HCT116 (cell line): ENCODE data around the gene C7orf33.

Experiments
- ATF3 ChIP-seq: IDR thresholded peaks from 2 replicates; pipeline ENCODE4 v1.6.1; 2012
- CTCF ChIP-seq, 3 experiments: fragments of 200-600 bp in 1 of 3; sonication (generic) in 1 of 3; IDR thresholded peaks in 2 of 3; conservative IDR thresholded peaks in 1 of 3; 2 replicates each; pipeline ENCODE4 v1.5.1; 2012 to 2017; ENCODE audit warnings: low read depth in 2 of 3, low read length in 2 of 3, antibody characterized with exemption in 1 of 3, borderline replicate concordance in 1 of 3, control low read depth in 1 of 3, mild to moderate bottlenecking in 1 of 3, mixed read lengths in 1 of 3, mixed run types in 1 of 3, moderate library complexity in 1 of 3; ENCODE audit not compliant: insufficient read depth in 1 of 3
- ELF1 ChIP-seq: IDR thresholded peaks from 2 replicates; pipeline ENCODE4 v1.6.1; 2012; ENCODE audit warnings: low read depth, borderline replicate concordance
- EZH2phosphoT487 ChIP-seq: fragments of 200-600 bp; IDR thresholded peaks from 2 replicates; pipeline ENCODE4 v1.6.1; 2018; ENCODE audit warnings: antibody characterized with exemption, borderline replicate concordance
- POLR2A ChIP-seq: IDR thresholded peaks from 2 replicates; pipeline ENCODE4 v1.7.0; 2011; ENCODE audit warnings: borderline replicate concordance; ENCODE audit not compliant: insufficient read depth, insufficient read length; ENCODE audit errors: extremely low read depth
- POLR2AphosphoS5 ChIP-seq: IDR thresholded peaks from 2 replicates; pipeline ENCODE4 v1.6.1; 2011; ENCODE audit warnings: mild to moderate bottlenecking, low read depth, low read length, moderate library complexity

- TF ChIP-seq ATF3: no peak
- TF ChIP-seq POLR2AphosphoS5: no peak
- no peak for TF ChIP-seq POLR2A
- TF ChIP-seq EZH2phosphoT487: no peak
- TF ChIP-seq CTCF (IDR thresholded peaks at IDR 0.05 in 2 of 3, conservative IDR thresholded peaks at IDR 0.05 in 1 of 3; ENCODE audit: borderline replicate concordance in 1 of 3, insufficient read depth in 1 of 3, low read depth in 2 of 3, low read length in 2 of 3): no peak
- no peak for TF ChIP-seq ELF1
Observed at GRCh38 chr7:148664324-148664723, 73.8 kb downstream of the C7orf33 start.
